Mesendoderm (in vitro differentiated cells): ENCODE results near the gene PLEKHA5.

Source experiments
- DNase-seq: peaks from one replicate; pipeline ENCODE4 v3.0.0; 2013
- H2AK5ac ChIP-seq: 2 replicates; pipeline ENCODE4 v1.6.1; 2013; ENCODE audit warnings: low read length, inconsistent platforms
- H2BK120ac ChIP-seq: 2 replicates; pipeline ENCODE4 v1.6.1; 2013; ENCODE audit warnings: low read depth, mild to moderate bottlenecking, low read length, moderate library complexity, mixed read lengths
- H2BK15ac ChIP-seq: replicated peaks from 2 replicates; pipeline ENCODE4 v1.6.1; 2013; ENCODE audit warnings: low read depth, mild to moderate bottlenecking, moderate library complexity
- H2BK5ac ChIP-seq: 2 replicates; pipeline ENCODE4 v1.6.1; 2013; ENCODE audit warnings: low read length, inconsistent platforms
- H3K18ac ChIP-seq: 2 replicates; pipeline ENCODE4 v1.6.1; 2013; ENCODE audit warnings: mild to moderate bottlenecking, low read length, mixed read lengths
- H3K23ac ChIP-seq: one replicate; pipeline ENCODE4 v1.6.1; 2013; ENCODE audit warnings: low read length
- H3K27ac ChIP-seq: 2 replicates; pipeline ENCODE4 v1.5.1; 2013; ENCODE audit warnings: low read depth, mild to moderate bottlenecking, inconsistent platforms, low read length, moderate library complexity
- H3K27me3 ChIP-seq: 2 replicates; pipeline ENCODE4 v1.6.1; 2013; ENCODE audit warnings: low read length, control low read depth, mild to moderate bottlenecking, inconsistent platforms; ENCODE audit not compliant: insufficient read depth, poor library complexity
- H3K36me3 ChIP-seq: 2 replicates; pipeline ENCODE4 v1.6.1; 2013; ENCODE audit warnings: low read length, inconsistent platforms; ENCODE audit not compliant: control insufficient read depth, insufficient read depth
- H3K4ac ChIP-seq: one replicate; pipeline ENCODE4 v1.6.1; 2013; ENCODE audit warnings: low read depth, mild to moderate bottlenecking, low read length, moderate library complexity
- H3K4me1 ChIP-seq: 2 replicates; pipeline ENCODE4 v1.6.1; 2013; ENCODE audit warnings: low read depth, low read length, inconsistent platforms; ENCODE audit not compliant: control insufficient read depth
- H3K4me2 ChIP-seq: 2 replicates; pipeline ENCODE4 v1.6.1; 2013; ENCODE audit warnings: low read length
- H3K4me3 ChIP-seq: 2 replicates; pipeline ENCODE4 v1.5.1; 2013; ENCODE audit warnings: mild to moderate bottlenecking, low read length
- H3K56ac ChIP-seq: one replicate; pipeline ENCODE4 v1.6.1; 2013; ENCODE audit warnings: low read length
- H3K79me1 ChIP-seq: 2 replicates; pipeline ENCODE4 v1.6.1; 2013; ENCODE audit warnings: low read length, inconsistent platforms
- H3K79me2 ChIP-seq: 2 replicates; pipeline ENCODE4 v1.6.1; 2013; ENCODE audit warnings: mild to moderate bottlenecking, low read length; ENCODE audit not compliant: control insufficient read depth, insufficient read depth
- H3K9ac ChIP-seq: 2 replicates; pipeline ENCODE4 v1.6.1; 2013; ENCODE audit warnings: low read length, inconsistent platforms
- H4K5ac ChIP-seq: one replicate; pipeline ENCODE4 v1.6.1; 2013; ENCODE audit warnings: low read length
- H4K8ac ChIP-seq: one replicate; pipeline ENCODE4 v1.6.1; 2013; ENCODE audit warnings: low read depth, mild to moderate bottlenecking, control low read depth, low read length, moderate library complexity
- WGBS: extraction: QIAGEN DNeasy Blood & Tissue Kit; methylation state at CpG from one replicate; pipeline ENCODE4 v1.1.7; 2013; ENCODE audit warnings: low lambda C conversion rate, missing lambda C conversion rate; ENCODE audit not compliant: insufficient coverage; ENCODE audit errors: extremely low coverage; 5-methylcytosine and 5-hydroxymethylcytosine counted together

Gene PLEKHA5

DNA sequence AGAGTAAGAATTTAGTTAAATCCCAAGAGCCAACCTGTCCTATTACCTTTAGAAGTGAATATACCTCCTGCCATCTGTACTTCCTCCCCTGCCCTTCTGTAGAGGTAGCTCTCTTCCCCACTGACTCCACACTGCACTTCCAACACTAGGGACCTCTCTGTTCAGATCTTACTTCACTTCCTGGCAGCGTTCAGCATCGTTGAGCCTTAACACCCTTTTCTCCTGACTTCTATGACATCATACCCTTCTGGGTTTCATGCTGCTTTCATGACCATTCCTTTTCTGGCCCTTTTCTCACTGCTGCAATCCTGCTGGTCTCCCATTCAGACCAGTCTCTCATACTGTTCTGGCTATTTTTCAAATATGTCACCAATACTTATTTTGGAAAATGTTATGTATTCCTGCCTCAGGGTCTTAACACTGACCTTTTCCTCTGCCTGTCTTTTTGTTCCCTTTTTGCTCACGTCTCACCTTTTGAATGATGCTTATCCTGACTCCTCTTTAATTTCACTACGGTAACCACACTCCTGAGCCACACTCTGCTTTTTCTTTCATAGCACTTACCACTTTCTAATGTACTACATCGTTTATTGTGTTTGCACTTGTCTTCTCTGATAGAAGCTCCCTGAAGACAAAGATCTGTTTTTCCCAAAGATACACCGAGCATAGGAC lies 67.6 kb downstream of the PLEKHA5 start:
- Histone ChIP-seq H3K79me2 (peaks cover 20% of the 10 kb centered on the region), H4K5ac (no peak overlapping the region), H3K56ac (no peak overlapping the region), H3K4me2 (no peak overlapping the region), H3K4me1 (peaks cover 3% of the 10 kb centered on the region), H3K18ac (no peak overlapping the region), H2BK5ac (no peak overlapping the region), H3K36me3 (no peaks in the 10 kb centered on the region), H3K27me3 (no peaks in the 10 kb centered on the region), H4K8ac (no peak overlapping the region), H3K4me3 (no peak overlapping the region), H3K23ac (no peak overlapping the region), H3K9ac (no peak overlapping the region), H3K79me1 (peaks cover 18% of the 10 kb centered on the region), H2AK5ac (no peak overlapping the region), H2BK15ac (no peak overlapping the region), H3K4ac (no peak overlapping the region), H2BK120ac (no peak overlapping the region), H3K27ac (no peak overlapping the region)
- peak; percentile 71 for DNase-seq
- WGBS = no CpG with 5 or more reads among the region's 6 CpGs

GRCh38 chr12:19198272-19198671 lies 68.7 kb downstream of the PLEKHA5 start:
- H3K27ac ChIP-seq = no peak overlapping the region
- H3K79me1 ChIP-seq = peaks cover 18% of the 10 kb centered on the region
- no peak overlapping the region for H2BK120ac ChIP-seq
- no peak overlapping the region for H2BK15ac ChIP-seq
- peaks cover 7% of the 10 kb centered on the region for H3K4me1 ChIP-seq
- no peak overlapping the region for H3K4me2 ChIP-seq
- no peaks in the 10 kb centered on the region for H3K36me3 ChIP-seq
- H3K9ac ChIP-seq = no peak overlapping the region
- peak; percentile 81 for DNase-seq
- H3K56ac ChIP-seq = no peak overlapping the region
- H4K8ac ChIP-seq = no peak overlapping the region
- no peak overlapping the region for H3K18ac ChIP-seq
- no peaks in the 10 kb centered on the region for H3K27me3 ChIP-seq
- H3K79me2 ChIP-seq = peaks cover 18% of the 10 kb centered on the region
- no peak overlapping the region for H3K4me3 ChIP-seq
- no peak overlapping the region for H3K4ac ChIP-seq
- no CpG with 5 or more reads among the region's 2 CpGs for WGBS
- no peak overlapping the region for H4K5ac ChIP-seq
- no peak overlapping the region for H2AK5ac ChIP-seq
- no peak overlapping the region for H3K23ac ChIP-seq
- no peak overlapping the region for H2BK5ac ChIP-seq

DNA sequence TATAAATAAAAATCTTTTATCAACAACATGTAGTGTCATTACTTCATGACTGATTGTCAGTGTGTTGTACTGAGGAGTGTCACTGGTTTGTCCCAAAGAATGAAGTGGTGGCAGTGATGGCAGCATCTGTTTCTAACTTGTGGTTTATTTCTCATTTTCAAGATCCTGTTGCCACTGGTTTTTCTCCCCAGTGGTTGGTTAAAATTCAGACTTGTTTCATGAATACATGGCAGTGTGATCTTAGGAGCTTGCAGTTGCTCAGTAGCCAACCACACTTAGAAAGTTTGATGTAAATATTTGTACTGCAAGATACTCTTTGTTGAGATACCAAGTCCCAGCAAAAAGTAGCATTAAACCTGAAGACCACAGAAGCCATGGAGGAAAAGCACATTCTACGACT lies 69.8 kb downstream of the PLEKHA5 start:
- Histone ChIP-seq H3K4me2 (no peak overlapping the region), H4K5ac (no peak overlapping the region), H3K4me3 (no peak overlapping the region), H3K27ac (no peak overlapping the region), H3K9ac (no peak overlapping the region), H3K56ac (no peak overlapping the region), H3K23ac (no peak overlapping the region), H2BK15ac (no peak overlapping the region), H3K4ac (no peak overlapping the region), H4K8ac (no peak overlapping the region), H3K18ac (no peak overlapping the region), H3K36me3 (no peaks in the 10 kb centered on the region), H2AK5ac (no peak overlapping the region), H3K27me3 (no peaks in the 10 kb centered on the region), H2BK120ac (peak overlapping the region; percentile 12), H3K4me1 (peaks cover 10% of the 10 kb centered on the region), H2BK5ac (no peak overlapping the region), H3K79me2 (peaks cover 18% of the 10 kb centered on the region), H3K79me1 (peaks cover 18% of the 10 kb centered on the region)
- no peak for DNase-seq
- WGBS = no CpG with 5 or more reads among the region's 1 CpG

DNA sequence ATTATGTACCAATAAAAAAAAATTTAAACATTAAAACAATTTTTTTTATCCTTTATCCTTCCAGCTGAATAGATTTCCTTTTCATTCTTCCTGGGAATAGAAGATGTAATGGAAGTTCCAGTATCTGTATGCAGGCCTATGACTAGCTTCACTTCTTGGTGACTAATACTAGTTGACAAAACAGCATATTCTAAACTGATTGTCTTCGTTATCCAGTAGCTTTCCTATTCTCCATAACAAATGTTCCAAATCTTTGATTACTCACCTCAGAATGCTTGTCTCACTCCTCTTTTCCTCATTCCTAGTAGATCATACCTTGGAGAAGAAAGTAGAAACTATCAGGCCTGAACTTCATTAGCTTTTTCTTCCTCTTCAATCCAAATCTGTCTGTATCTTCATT lies 70.7 kb downstream of the PLEKHA5 start:
- no peak overlapping the region for H3K23ac ChIP-seq
- no peak overlapping the region for H2BK15ac ChIP-seq
- no peak overlapping the region for H3K27ac ChIP-seq
- no peak overlapping the region for H2BK5ac ChIP-seq
- no peaks in the 10 kb centered on the region for H3K27me3 ChIP-seq
- H3K4me1 ChIP-seq = peaks cover 10% of the 10 kb centered on the region
- no peak overlapping the region for H3K56ac ChIP-seq
- DNase-seq = no peak
- H2AK5ac ChIP-seq = no peak overlapping the region
- no peak overlapping the region for H2BK120ac ChIP-seq
- H4K8ac ChIP-seq = no peak overlapping the region
- H3K79me2 ChIP-seq = peaks cover 17% of the 10 kb centered on the region
- no peak overlapping the region for H3K9ac ChIP-seq
- peaks cover 15% of the 10 kb centered on the region for H3K79me1 ChIP-seq
- H3K4ac ChIP-seq = no peak overlapping the region
- WGBS = no CpG with 5 or more reads among the region's 1 CpG
- no peak overlapping the region for H3K4me2 ChIP-seq
- no peaks in the 10 kb centered on the region for H3K36me3 ChIP-seq
- no peak overlapping the region for H3K4me3 ChIP-seq
- no peak overlapping the region for H4K5ac ChIP-seq
- no peak overlapping the region for H3K18ac ChIP-seq

DNA sequence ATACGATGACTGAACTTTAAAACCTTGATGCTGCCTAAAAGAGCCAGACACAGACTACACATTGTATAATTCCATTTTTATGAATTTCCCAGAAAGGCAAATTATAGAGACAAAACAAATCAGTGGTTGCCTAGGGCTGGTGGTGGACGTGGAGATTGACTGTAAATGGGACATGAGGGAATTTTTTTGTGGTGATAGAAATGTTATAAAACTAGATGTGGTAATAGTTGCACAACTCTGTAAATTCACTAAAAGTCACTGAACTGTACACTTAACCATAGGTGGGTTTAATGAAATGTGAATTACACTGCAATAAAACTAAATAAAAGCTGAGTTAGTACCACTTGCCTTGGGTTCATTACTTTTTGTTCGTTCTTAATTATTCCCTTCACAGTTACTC lies 72.1 kb downstream of the PLEKHA5 start:
- Histone ChIP-seq H3K4me1 (peaks cover 10% of the 10 kb centered on the region), H2BK120ac (no peak overlapping the region), H3K79me1 (peaks cover 15% of the 10 kb centered on the region), H4K8ac (no peak overlapping the region), H3K4me3 (no peak overlapping the region), H3K79me2 (peaks cover 20% of the 10 kb centered on the region), H3K18ac (no peak overlapping the region), H3K23ac (no peak overlapping the region), H2AK5ac (no peak overlapping the region), H3K4ac (no peak overlapping the region), H4K5ac (no peak overlapping the region), H3K27me3 (no peaks in the 10 kb centered on the region), H3K27ac (no peak overlapping the region), H2BK15ac (no peak overlapping the region), H3K4me2 (no peak overlapping the region), H3K9ac (no peak overlapping the region), H3K36me3 (no peaks in the 10 kb centered on the region), H3K56ac (no peak overlapping the region), H2BK5ac (no peak overlapping the region)
- DNase-seq = no peak
- no CpG with 5 or more reads among the region's 3 CpGs for WGBS

DNA sequence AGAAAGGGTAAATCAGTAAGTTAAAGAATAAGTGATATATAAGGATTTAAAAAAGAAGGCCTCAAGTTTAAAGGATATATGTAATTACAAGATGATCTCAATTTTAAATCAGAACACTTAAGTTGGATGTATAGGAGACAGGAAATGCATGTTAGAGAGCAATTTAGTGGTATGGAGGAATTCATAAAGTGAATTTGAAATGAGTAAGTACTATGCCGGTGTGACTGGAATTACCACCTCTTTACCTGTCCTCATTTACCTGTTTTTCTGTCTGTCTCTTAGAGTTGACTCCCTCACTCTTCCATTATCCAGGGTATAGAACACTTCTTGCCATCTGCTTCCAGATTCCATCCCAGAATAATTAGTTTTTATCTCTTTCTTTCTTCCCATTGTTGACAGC lies 73.5 kb downstream of the PLEKHA5 start:
- no peak overlapping the region for H4K5ac ChIP-seq
- no peak for DNase-seq
- peaks cover 17% of the 10 kb centered on the region for H3K79me2 ChIP-seq
- WGBS = no CpG with 5 or more reads among the region's 1 CpG
- no peak overlapping the region for H2BK5ac ChIP-seq
- H3K79me1 ChIP-seq = peaks cover 8% of the 10 kb centered on the region
- H3K27ac ChIP-seq = no peak overlapping the region
- no peak overlapping the region for H3K18ac ChIP-seq
- H3K27me3 ChIP-seq = no peaks in the 10 kb centered on the region
- no peak overlapping the region for H3K56ac ChIP-seq
- H2BK15ac ChIP-seq = no peak overlapping the region
- H3K4me2 ChIP-seq = no peak overlapping the region
- peaks cover 8% of the 10 kb centered on the region for H3K4me1 ChIP-seq
- H3K23ac ChIP-seq = no peak overlapping the region
- no peak overlapping the region for H4K8ac ChIP-seq
- no peak overlapping the region for H3K9ac ChIP-seq
- no peak overlapping the region for H3K4ac ChIP-seq
- no peaks in the 10 kb centered on the region for H3K36me3 ChIP-seq
- H3K4me3 ChIP-seq = no peak overlapping the region
- H2BK120ac ChIP-seq = no peak overlapping the region
- no peak overlapping the region for H2AK5ac ChIP-seq
